Activated naive CD8-positive, alpha-beta T cell treated with anti-CD3 and anti-CD28 coated beads, Interleukin-2, amount 50 U/mL, for 24 hours (primary cell): ENCODE results near the gene UACA.
"Not testable (repeated sequence)": the region's sequence is repeated elsewhere in the genome, so short reads cannot be mapped to it uniquely, and the experiment has no call there.

Experiments
- ATAC-seq: fragments of 150-1000 bp; cut with Tn5 transposase; one replicate; pipeline ENCODE4 v1.10.0; 2021
- DNase-seq: peaks from one replicate; pipeline ENCODE4 v3.0.0; 2021
- H3K27ac Mint-ChIP-seq: one replicate; pipeline ENCODE4 v1.8.0; 2021; ENCODE audit warnings: mild to moderate bottlenecking, mixed read lengths
- H3K27me3 Mint-ChIP-seq: one replicate; pipeline ENCODE4 v1.8.0; 2021; ENCODE audit warnings: mixed read lengths
- H3K36me3 Mint-ChIP-seq: one replicate; pipeline ENCODE4 v1.8.0; 2021; ENCODE audit warnings: low read depth, mixed read lengths
- H3K4me1 Mint-ChIP-seq: one replicate; pipeline ENCODE4 v1.8.0; 2021; ENCODE audit warnings: mixed read lengths
- H3K4me3 Mint-ChIP-seq: one replicate; pipeline ENCODE4 v1.8.0; 2021; ENCODE audit warnings: mild to moderate bottlenecking, moderate library complexity, mixed read lengths
- H3K9me3 Mint-ChIP-seq: one replicate; pipeline ENCODE4 v1.8.0; 2021; ENCODE audit warnings: mixed read lengths

UACA gene, protein sequence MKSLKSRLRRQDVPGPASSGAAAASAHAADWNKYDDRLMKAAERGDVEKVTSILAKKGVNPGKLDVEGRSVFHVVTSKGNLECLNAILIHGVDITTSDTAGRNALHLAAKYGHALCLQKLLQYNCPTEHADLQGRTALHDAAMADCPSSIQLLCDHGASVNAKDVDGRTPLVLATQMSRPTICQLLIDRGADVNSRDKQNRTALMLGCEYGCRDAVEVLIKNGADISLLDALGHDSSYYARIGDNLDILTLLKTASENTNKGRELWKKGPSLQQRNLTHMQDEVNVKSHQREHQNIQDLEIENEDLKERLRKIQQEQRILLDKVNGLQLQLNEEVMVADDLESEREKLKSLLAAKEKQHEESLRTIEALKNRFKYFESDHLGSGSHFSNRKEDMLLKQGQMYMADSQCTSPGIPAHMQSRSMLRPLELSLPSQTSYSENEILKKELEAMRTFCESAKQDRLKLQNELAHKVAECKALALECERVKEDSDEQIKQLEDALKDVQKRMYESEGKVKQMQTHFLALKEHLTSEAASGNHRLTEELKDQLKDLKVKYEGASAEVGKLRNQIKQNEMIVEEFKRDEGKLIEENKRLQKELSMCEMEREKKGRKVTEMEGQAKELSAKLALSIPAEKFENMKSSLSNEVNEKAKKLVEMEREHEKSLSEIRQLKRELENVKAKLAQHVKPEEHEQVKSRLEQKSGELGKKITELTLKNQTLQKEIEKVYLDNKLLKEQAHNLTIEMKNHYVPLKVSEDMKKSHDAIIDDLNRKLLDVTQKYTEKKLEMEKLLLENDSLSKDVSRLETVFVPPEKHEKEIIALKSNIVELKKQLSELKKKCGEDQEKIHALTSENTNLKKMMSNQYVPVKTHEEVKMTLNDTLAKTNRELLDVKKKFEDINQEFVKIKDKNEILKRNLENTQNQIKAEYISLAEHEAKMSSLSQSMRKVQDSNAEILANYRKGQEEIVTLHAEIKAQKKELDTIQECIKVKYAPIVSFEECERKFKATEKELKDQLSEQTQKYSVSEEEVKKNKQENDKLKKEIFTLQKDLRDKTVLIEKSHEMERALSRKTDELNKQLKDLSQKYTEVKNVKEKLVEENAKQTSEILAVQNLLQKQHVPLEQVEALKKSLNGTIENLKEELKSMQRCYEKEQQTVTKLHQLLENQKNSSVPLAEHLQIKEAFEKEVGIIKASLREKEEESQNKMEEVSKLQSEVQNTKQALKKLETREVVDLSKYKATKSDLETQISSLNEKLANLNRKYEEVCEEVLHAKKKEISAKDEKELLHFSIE (N-terminal part only)

DNA sequence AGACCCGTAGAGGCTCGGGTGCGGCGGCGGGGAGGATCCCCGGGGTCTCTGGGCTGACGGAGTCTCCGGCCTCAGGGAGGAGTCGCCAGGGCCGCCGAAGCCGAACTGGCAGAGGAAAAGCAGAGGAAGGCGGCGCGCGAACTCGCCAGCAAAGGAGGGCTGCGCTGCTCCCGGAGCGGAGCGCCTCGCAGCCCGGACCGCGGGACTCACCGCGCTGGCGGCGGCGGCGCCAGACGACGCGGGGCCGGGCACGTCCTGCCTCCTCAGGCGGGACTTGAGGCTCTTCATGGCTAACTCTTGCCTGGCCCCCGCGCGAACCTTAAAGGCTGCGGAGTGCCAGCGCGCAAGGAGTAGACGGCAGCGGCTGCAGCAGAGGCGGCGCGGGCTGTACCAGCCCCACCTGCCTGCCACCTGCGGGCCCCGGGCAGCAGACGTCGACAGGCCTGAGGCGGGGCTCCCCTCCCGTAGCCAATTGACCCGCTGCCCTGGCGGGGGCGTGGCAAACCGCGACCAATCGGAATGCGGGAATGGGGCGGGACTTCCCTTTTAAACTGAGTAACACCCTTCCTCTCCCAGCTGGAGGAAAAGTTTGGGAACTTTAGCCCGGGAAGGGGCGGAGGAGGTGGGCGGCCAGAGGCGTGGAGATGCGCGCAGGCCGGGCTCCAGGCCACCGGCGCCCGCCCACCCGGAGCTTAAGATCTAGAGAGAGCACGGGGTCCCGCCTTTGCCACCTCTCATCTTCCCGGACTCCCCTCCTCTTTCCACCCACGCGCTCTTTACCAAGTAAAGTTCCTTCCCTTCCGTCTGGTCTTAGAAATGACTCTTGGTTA, at the start of gene UACA:
Gene UACA (minus strand): TSS at position 439 of the 830 bp plus-strand sequence. CDS start 151 bp downstream, at position 288.
- Mint-ChIP-seq H3K4me1 (peaks cover 28% of the 10 kb centered on the region), H3K36me3 (no peaks in the 10 kb centered on the region), H3K9me3 (no peaks in the 10 kb centered on the region), H3K27ac (peak within 1 kb of the TSS; percentile 47), H3K27me3 (peaks cover 57% of the 10 kb centered on the region), H3K4me3 (peak within 1 kb of the TSS; percentile 78)
- DNase-seq = peak; percentile 88
- ATAC-seq = peak; percentile 98

DNA sequence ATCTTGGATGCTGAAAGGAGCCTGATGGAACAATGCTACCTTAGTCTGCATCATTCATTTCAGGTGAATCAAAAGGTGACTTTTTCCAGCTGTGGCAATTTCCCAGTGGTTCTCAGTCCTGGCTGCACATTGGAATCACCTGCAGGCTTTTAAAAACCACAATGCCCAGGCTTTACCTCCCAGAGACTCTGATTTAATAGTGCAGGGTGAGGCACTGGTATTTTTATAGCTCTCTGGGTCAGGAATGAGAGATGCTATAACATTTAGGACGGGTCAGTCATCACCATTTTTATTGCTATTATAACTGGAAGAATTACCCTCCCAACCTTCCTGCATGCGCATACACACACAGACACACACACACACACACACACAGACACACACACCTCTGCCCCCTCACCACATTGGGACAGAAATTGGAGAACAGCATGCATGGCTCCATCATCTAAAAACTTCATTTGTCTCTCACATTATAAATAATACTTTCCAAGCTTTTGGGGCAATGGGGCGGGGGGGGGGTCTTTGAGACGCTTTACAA, 49.5 kb upstream of the UACA start:
- ATAC-seq (no peak), DNase-seq (no peak)
- Mint-ChIP-seq H3K27me3 (peaks cover 2% of the 10 kb centered on the region), H3K4me3 (no peak overlapping the region), H3K9me3 (no peaks in the 10 kb centered on the region), H3K4me1 (no peaks in the 10 kb centered on the region), H3K27ac (no peak overlapping the region), H3K36me3 (no peaks in the 10 kb centered on the region)

DNA sequence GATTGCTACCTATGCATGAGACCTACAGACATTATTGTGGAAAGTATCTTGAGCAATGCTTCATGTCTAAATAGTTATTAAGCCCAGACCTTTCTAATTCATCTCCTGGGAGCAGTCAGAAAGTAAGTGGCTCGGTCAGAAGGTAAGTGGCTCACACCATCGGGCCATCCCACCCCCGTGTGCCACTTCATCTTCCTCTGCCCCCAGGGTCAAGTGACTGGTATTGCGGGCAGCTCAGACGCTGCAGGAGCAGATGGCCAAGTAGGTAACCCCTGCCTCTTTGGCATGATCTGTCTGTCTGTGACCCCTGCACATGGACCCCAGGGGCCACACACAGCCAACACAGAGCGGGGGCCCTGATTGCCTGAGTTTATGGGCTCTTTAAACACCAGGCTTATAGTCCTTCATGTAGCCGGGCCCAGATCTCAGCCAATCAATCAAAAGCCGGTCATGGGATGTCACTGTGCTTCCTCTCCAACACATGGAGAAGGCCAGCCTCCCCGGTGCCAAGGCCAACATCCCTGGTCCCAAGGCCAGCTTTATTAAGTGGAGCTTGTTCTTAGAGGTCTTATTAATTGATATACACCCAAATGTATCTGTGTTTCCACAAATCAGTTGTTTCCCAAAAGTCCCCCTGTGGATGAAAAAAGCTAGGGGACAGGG, 47.7 kb upstream of the UACA start:
- DNase-seq (no peak), ATAC-seq (no peak)
- Mint-ChIP-seq H3K27me3 (peaks cover 2% of the 10 kb centered on the region), H3K4me3 (no peak overlapping the region), H3K9me3 (no peaks in the 10 kb centered on the region), H3K36me3 (no peaks in the 10 kb centered on the region), H3K27ac (no peak overlapping the region), H3K4me1 (peaks cover 2% of the 10 kb centered on the region)

DNA sequence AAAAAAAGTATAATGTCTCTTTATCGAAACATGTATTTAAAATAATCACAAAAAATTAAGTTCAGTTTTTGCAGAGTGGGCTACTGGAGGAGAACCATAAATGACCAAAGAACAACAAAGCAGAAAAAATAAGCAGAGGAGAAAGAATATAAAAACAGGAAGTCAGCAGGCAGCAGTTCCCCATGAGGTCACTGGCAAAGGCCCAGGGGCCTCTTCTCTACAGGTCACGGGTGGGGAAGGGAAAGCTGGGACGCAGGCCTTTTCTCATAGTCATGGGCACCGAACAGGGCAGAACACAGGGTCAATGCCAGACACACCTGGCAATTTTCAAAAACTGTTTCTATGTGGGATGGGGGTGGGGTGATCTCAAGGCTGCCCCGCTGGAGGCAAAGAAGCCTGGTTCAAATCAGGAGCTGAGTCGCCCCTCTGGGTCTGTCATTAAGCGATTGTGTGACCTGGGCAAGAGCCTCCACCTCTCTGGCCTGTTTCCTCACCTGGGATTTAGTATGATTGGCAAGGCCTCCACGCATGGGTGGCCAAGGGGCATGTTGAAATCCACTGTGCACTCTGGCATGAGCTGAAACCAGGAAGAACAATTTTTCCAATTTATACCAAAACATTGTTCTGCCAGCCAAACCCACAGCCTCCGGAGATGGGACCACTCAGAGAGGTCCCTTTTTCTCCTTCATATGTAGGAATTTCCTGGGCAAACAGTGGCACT, 43.8 kb upstream of the UACA start:
- no peak overlapping the region for H3K4me3 Mint-ChIP-seq
- ATAC-seq = no peak
- peaks cover 2% of the 10 kb centered on the region for H3K27me3 Mint-ChIP-seq
- no peaks in the 10 kb centered on the region for H3K9me3 Mint-ChIP-seq
- H3K36me3 Mint-ChIP-seq = no peaks in the 10 kb centered on the region
- DNase-seq = no peak
- H3K27ac Mint-ChIP-seq = no peak overlapping the region
- H3K4me1 Mint-ChIP-seq = peaks cover 2% of the 10 kb centered on the region

DNA sequence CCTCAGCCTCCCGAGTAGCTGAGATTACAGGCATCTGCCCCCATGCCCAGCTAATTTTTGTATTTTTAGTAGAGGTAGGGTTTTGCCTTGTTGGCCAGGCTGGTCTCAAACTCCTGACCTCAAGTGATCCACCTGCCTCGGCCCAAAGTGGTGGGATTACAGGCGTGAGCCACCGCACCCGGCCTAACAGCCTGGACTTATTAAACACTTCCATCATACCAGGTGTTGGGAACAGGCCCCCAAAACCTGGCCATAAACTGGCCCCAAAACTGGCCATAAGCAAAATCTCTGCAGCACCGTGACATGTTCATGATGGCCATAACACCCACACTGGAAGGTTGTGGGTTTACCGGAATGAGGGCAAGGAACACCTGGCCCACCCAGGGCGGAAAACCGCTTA, 41.0 kb upstream of the UACA start:
- not testable (repeated sequence) for H3K36me3 Mint-ChIP-seq, ATAC-seq, H3K4me3 Mint-ChIP-seq, H3K27ac Mint-ChIP-seq, DNase-seq, H3K9me3 Mint-ChIP-seq, H3K27me3 Mint-ChIP-seq, H3K4me1 Mint-ChIP-seq

DNA sequence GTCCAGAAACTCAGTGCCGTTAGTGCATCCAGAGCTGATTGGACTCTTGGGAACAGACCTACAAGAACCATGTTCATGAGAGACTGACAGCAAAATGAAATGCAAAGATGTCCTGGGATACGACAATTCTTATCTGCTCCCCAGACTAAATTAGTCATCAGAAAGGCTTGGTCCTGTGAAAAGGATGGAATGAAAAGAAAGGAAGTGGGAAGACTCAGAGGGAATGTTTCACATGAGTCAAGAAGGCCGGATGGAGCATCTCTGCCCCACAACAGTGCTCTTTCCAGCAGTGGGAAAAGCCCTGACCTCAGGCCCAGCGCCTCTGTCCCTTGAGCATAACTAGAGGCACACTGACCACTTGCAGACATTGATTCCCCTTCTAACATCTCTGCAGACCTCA, 39.3 kb upstream of the UACA start:
- no peak for DNase-seq
- Mint-ChIP-seq H3K9me3 (no peaks in the 10 kb centered on the region), H3K27me3 (no peaks in the 10 kb centered on the region), H3K4me1 (peaks cover 2% of the 10 kb centered on the region), H3K36me3 (no peaks in the 10 kb centered on the region), H3K27ac (no peak overlapping the region), H3K4me3 (no peak overlapping the region)
- no peak for ATAC-seq

DNA sequence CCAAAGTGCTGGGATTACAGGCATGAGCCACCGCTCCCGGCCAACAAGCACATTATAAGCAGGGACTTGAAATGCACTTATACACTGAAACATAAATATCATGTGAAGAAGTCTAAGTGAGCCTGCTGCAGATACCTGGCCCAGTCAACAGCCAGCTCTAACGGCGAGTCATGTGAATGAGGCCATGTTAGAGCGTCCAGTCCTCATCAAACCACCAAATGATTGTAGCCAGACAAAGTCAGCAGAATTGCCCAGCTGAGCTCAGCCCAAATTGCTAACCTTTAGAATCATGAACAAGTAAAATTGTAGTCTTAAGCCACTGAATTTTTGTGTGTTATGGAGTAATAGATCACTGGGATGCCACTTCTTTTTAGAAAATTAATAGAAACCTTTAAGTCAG, 37.8 kb upstream of the UACA start:
- H3K36me3 Mint-ChIP-seq = no peaks in the 10 kb centered on the region
- no peak overlapping the region for H3K4me3 Mint-ChIP-seq
- no peak overlapping the region for H3K27ac Mint-ChIP-seq

DNA sequence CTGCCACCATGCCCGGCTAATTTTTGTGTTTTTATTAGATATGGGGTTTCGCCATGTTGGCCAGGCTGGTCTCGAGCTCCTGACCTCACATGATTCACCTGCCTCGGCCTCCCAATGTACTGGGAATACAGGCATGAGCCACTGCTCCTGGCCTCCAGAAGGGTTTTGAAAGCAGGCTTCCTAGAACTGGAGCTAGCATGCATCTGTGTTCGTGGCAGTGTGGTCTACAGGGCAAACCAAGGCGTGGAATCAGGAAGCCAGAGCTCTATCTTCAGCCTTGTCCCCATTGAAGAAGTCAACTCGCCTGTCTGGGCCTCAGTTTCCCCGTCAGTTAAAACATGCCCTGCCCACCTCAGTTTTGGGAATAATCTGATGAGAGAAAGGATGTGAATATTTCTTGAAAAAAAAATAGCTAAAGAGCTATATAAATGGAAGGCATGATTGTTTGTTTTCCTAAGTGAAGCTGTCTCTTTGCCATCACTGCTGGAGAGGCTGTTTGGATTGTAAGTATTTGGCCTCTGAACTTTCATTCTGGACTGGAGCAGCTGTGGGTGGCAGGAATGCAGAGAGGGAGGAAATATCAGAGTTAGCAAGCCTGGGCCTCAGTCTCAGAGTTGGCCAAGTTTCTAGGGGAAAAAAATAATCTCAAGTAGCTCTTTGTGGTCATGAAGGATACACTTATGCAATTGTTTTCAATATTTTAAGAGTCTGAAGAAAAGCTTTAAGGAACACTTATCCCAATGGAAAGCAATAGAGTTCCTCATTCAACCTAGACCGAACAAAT, 36.5 kb upstream of the UACA start:
- H3K27ac Mint-ChIP-seq = no peak overlapping the region
- no peaks in the 10 kb centered on the region for H3K36me3 Mint-ChIP-seq
- peaks cover 2% of the 10 kb centered on the region for H3K27me3 Mint-ChIP-seq
- no peaks in the 10 kb centered on the region for H3K4me1 Mint-ChIP-seq
- no peaks in the 10 kb centered on the region for H3K9me3 Mint-ChIP-seq
- H3K4me3 Mint-ChIP-seq = no peak overlapping the region
- no peak for DNase-seq
- ATAC-seq = no peak

More for the DNA sequence above, 37.8 kb upstream of the UACA start:
- ATAC-seq (no peak), DNase-seq (no peak)
- Mint-ChIP-seq H3K9me3 (no peaks in the 10 kb centered on the region), H3K27me3 (no peaks in the 10 kb centered on the region), H3K4me1 (no peaks in the 10 kb centered on the region)

DNA sequence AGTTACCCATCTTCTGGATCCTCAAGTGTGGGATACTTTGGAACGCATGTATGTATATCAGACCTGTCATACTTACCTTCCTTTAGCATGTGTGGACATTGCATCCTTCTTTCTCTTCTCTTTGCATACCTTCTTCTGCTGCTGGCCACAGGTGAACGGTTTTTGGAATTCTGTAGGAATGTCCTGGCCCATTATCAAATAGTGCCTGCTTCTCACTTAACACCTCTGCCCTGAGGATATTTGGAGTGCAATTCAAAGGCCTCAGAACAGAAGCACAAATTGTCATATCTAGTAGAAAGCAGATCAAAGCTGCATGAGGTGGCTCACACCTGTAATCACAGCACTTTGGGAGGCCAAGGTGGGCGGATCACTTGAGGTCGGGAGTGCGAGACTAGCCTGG, 34.1 kb upstream of the UACA start:
- Mint-ChIP-seq H3K9me3 (no peaks in the 10 kb centered on the region), H3K4me3 (no peak overlapping the region), H3K4me1 (no peaks in the 10 kb centered on the region), H3K36me3 (no peaks in the 10 kb centered on the region), H3K27ac (no peak overlapping the region), H3K27me3 (peaks cover 5% of the 10 kb centered on the region)
- DNase-seq (no peak), ATAC-seq (no peak)

DNA sequence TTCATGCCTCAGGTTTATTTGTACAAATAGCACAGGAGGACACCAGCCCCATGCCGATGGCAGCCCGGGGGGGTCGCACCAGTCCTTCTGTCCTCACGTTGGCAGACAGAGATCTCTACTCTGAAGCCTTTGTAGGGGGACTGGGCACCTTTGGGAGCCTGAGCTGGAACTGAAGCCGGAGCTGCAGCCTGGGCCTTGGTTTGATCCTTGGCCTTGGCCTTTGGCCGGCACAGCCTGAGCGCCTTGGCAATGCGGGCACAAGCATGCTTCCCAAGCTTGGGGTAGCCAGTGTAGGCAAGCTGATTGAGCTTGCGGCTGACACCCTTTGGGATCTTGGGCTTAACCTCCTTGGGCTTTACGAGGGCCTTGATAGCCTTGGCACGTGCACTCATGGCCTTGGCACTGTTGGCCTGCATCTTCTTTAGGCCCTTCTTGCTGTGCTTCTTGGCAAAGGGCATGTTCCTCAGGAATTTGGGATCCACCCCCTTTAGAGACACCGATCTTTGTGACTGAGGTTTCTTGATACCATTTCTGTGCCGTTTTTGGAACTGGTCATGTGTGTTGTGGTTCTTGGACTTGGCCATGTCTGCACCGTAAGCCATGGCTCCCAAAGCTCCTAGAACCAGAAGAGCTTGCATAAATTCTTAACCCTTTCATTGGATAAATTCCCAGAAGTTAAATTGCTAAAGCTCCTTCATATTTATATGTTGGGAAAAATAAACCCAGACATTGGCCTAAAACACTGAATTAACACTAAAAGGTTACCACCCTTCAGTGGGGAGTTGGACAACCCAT, 33.4 kb upstream of the UACA start:
- Mint-ChIP-seq H3K27me3 (peaks cover 5% of the 10 kb centered on the region), H3K36me3 (no peaks in the 10 kb centered on the region), H3K9me3 (no peaks in the 10 kb centered on the region), H3K4me3 (no peak overlapping the region), H3K4me1 (no peaks in the 10 kb centered on the region), H3K27ac (no peak overlapping the region)
- no peak for ATAC-seq
- DNase-seq = no peak

DNA sequence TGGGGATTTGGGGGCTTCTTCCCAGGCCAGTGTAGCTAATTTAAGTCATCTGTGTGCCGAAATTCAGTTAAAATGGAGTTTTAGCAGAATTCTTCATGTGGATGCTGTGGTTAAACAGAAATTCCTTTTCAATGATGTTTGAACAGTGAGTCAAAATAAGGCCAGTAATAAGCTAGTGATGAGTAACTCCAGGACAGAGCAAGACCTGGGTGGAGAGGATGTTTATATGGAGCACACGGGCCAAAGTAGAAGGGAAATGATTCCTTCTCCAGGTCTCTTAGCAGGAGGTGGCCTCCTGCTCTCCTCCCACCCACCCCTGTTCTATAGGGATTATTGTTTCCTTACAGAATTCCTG, 31.9 kb upstream of the UACA start:
- peaks cover 5% of the 10 kb centered on the region for H3K27me3 Mint-ChIP-seq
- no peaks in the 10 kb centered on the region for H3K4me1 Mint-ChIP-seq
- H3K27ac Mint-ChIP-seq = no peak overlapping the region
- no peaks in the 10 kb centered on the region for H3K36me3 Mint-ChIP-seq
- no peak overlapping the region for H3K4me3 Mint-ChIP-seq
- no peak for DNase-seq
- ATAC-seq = no peak
- no peaks in the 10 kb centered on the region for H3K9me3 Mint-ChIP-seq
